Measurements from ENCODE around the gene TPM3. TPM values are rescaled to one million over a fixed set of nuclear protein-coding genes. Genes with fewer than 3 reads are reported as not detected.

TPM3 gene
- total RNA-seq, 1 donor from 2014 or later = 279 TPM

GRCh38 chr1:154179946-154180687 lies 11.8 kb downstream of the TPM3 start:
- Histone ChIP-seq H3K36me3 (ENCODE audit: control insufficient read depth, insufficient read depth, low read length) (peaks cover 4% of the 10 kb centered on the region), H3K4me3 (ENCODE audit: low read depth, low read length) (no peak overlapping the region), H3K27me3 (ENCODE audit: control insufficient read depth, insufficient read depth, low read length) (no peaks in the 10 kb centered on the region)
- DNase-seq (ENCODE audit: low read depth) (no peak), FAIRE-seq (no peak)
- TF ChIP-seq, protein P1, sequence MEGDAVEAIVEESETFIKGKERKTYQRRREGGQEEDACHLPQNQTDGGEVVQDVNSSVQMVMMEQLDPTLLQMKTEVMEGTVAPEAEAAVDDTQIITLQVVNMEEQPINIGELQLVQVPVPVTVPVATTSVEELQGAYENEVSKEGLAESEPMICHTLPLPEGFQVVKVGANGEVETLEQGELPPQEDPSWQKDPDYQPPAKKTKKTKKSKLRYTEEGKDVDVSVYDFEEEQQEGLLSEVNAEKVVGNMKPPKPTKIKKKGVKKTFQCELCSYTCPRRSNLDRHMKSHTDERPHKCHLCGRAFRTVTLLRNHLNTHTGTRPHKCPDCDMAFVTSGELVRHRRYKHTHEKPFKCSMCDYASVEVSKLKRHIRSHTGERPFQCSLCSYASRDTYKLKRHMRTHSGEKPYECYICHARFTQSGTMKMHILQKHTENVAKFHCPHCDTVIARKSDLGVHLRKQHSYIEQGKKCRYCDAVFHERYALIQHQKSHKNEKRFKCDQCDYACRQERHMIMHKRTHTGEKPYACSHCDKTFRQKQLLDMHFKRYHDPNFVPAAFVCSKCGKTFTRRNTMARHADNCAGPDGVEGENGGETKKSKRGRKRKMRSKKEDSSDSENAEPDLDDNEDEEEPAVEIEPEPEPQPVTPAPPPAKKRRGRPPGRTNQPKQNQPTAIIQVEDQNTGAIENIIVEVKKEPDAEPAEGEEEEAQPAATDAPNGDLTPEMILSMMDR (IDR thresholded peaks at IDR 0.05; ENCODE audit: insufficient read depth, low read length, severe bottlenecking) = no peak

DNA sequence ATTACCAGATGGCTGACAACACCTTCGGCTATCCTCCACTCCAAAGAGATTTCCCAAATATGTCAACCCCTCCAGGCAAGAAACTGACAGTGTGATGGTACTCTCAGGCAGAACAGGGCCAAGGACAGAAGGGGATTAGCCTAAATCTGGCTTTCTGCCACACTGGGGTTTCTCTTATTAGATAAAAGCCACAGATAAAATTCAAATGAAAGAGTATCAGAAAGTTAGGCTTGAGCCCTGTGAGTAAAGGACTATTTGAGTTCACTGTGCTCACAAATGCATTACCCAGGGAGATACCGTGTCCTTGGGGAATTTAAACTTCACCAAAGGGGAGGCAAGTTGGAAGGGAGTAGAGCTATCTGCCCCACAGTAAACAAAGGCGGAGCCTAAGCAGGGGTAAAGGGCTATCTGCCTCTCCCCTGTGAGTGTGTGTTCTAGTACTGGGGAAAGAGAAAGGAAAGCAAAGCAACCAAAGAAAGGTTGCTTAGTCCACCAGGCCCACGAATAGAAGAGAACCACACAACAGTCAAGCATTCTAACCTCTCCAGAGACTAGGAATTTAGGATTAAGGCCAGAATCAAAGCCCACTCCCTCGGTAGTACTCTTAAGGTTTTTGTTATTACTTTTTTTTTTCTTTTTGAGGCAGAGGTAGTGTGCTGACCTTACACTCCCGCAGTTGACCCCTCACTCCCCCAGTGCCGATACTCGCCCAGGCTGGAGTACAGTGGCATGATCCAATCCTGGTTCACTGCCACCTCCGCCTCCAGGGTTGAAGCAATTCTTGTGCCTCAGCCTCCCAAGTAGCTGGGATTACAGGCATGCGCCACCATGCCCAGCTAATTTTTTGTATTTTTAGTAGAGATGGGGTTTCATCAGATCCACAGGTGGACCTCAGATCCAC lies 12.7 kb downstream of the TPM3 start:
- no peak for FAIRE-seq
- H3K36me3 ChIP-seq (ENCODE audit: control insufficient read depth, insufficient read depth, low read length) = peaks cover 7% of the 10 kb centered on the region
- TF ChIP-seq, protein P1 (IDR thresholded peaks at IDR 0.05; ENCODE audit: insufficient read depth, low read length, severe bottlenecking) = no peak

DNA sequence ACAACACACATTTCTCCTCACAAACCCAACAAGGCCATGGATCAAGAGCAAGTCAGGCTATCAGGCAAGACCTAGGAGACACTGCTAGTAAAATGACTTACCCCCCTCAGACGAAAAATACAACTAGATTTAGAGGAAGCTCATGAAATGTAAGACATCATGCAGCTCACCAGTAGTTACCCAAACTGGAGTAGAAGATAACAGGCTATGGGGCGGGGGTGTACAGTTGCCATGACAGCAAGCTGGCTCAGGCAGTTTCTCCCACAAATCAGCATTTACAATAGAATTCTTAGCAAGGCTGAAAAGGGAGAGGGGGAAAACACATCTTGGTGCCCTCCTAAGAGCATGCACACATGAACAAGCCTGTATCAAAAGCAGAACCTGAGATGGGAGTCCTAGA lies 13.9 kb downstream of the TPM3 start:
- Histone ChIP-seq H3K36me3 (ENCODE audit: control insufficient read depth, insufficient read depth, low read length) (peaks cover 8% of the 10 kb centered on the region), H3K27me3 (ENCODE audit: control insufficient read depth, insufficient read depth, low read length) (no peaks in the 10 kb centered on the region), H3K4me3 (ENCODE audit: low read depth, low read length) (no peak overlapping the region)
- DNase-seq (ENCODE audit: low read depth) (no peak), FAIRE-seq (no peak)
- TF ChIP-seq, protein P1 (IDR thresholded peaks at IDR 0.05; ENCODE audit: insufficient read depth, low read length, severe bottlenecking) = no peak

More for the DNA sequence above, 12.7 kb downstream of the TPM3 start:
- no peaks in the 10 kb centered on the region for H3K27me3 ChIP-seq (ENCODE audit: control insufficient read depth, insufficient read depth, low read length)
- no peak overlapping the region for H3K4me3 ChIP-seq (ENCODE audit: low read depth, low read length)
- no peak for DNase-seq (ENCODE audit: low read depth)

DNA sequence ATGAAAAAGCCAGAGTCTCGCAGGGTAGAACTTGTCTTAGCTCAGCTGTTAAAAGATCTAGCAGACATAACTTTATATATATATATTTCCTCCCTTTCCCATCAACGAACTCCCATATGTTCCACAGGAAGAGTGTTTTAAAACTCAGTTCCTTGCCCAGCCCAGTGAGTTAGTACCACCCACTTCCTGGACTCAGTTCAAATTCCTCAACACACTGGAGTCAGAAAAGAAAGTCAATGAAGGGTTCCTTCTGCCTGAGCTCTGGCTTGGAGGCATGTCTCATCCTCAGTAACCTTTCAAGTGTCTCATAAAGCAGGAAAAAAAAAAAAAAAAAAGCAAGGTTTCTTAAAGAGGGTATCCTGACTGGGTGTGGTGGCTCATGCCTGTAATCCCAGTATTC lies 15.6 kb downstream of the TPM3 start:
- peak; percentile 54 for DNase-seq (ENCODE audit: low read depth)
- H3K36me3 ChIP-seq (ENCODE audit: control insufficient read depth, insufficient read depth, low read length) = peaks cover 22% of the 10 kb centered on the region

GRCh38 chr1:154174654-154175053 lies 17.2 kb downstream of the TPM3 start:
- Histone ChIP-seq H3K27me3 (ENCODE audit: control insufficient read depth, insufficient read depth, low read length) (no peaks in the 10 kb centered on the region), H3K36me3 (ENCODE audit: control insufficient read depth, insufficient read depth, low read length) (peaks cover 31% of the 10 kb centered on the region), H3K4me3 (ENCODE audit: low read depth, low read length) (no peak overlapping the region)
- FAIRE-seq (no peak), DNase-seq (ENCODE audit: low read depth) (no peak)
- TF ChIP-seq, protein P1 (IDR thresholded peaks at IDR 0.05; ENCODE audit: insufficient read depth, low read length, severe bottlenecking) = no peak

More for the DNA sequence above, 15.6 kb downstream of the TPM3 start:
- no peak for FAIRE-seq
- TF ChIP-seq, protein P1 (IDR thresholded peaks at IDR 0.05; ENCODE audit: insufficient read depth, low read length, severe bottlenecking) = no peak
- no peaks in the 10 kb centered on the region for H3K27me3 ChIP-seq (ENCODE audit: control insufficient read depth, insufficient read depth, low read length)
- no peak overlapping the region for H3K4me3 ChIP-seq (ENCODE audit: low read depth, low read length)
